Measurements from ENCODE around the gene SDK1. TPM values are rescaled to one million over a fixed set of nuclear protein-coding genes. Genes with fewer than 3 reads are reported as not detected.

The SDK1 gene
- total and polyA plus RNA-seq, 8 donors, result 1.6 to 11.2 (median 6.6) TPM

GRCh38 chr7:4144172-4144701 lies 843.2 kb downstream of the SDK1 start:
- Histone ChIP-seq H3K4me3 (peak overlapping the region in 2 of 4 donors; percentile 23 to 29), H3K9me3 (no peaks in the 10 kb centered on the region), H3K4me1 (peaks cover 0 to 12% (median 5%) of the 10 kb centered on the region in 4 donors), H3K27me3 (peaks cover 0 to 23% (median 0%) of the 10 kb centered on the region in 3 donors), H3K36me3 (peaks cover 0 to 8% (median 0%) of the 10 kb centered on the region in 4 donors), H3K27ac (no peak overlapping the region)
- intact Hi-C loops (cut with DNase I; ENCODE audit: low total_unique reads), result no loop called here
- TF ChIP-seq POLR2AphosphoS5 (IDR thresholded peaks at IDR 0.05), result no peak
- TF ChIP-seq POLR2A (IDR thresholded peaks at IDR 0.05), result no peak
- TF ChIP-seq CTCF (IDR thresholded peaks at IDR 0.05), result no peak
- TF ChIP-seq EP300 (IDR thresholded peaks at IDR 0.05), result no peak
- WGBS, 5 donors, result 31 to 61% (median 48%) methylated on average over 3 to 20 of the region's 20 CpGs
- no peak for DNase-seq

- H3K27me3 ChIP-seq, result peaks cover 0 to 23% (median 0%) of the 10 kb centered on the region in 3 donors
- intact Hi-C loops (cut with DNase I; ENCODE audit: low total_unique reads), result no loop called here
- H3K4me3 ChIP-seq, result peak overlapping the region in 3 of 4 donors; percentile 13 to 29 (median 23)
- DNase-seq, result peak in 1 of 2 donors; percentile 87
- no peak overlapping the region for H3K27ac ChIP-seq
- peaks cover 0 to 8% (median 0%) of the 10 kb centered on the region in 4 donors for H3K36me3 ChIP-seq
- peaks cover 0 to 12% (median 5%) of the 10 kb centered on the region in 4 donors for H3K4me1 ChIP-seq
- H3K9me3 ChIP-seq, result no peaks in the 10 kb centered on the region
- WGBS, 5 donors, result 21 to 29% (median 25%) methylated on average over 17 to 25 of the region's 25 CpGs
- no peak for TF ChIP-seq CTCF (IDR thresholded peaks at IDR 0.05)
- TF ChIP-seq EP300 (IDR thresholded peaks at IDR 0.05), result no peak
- TF ChIP-seq POLR2AphosphoS5 (IDR thresholded peaks at IDR 0.05), result no peak
- TF ChIP-seq POLR2A (IDR thresholded peaks at IDR 0.05), result no peak
Observed at GRCh38 chr7:4144811-4145510, 843.9 kb downstream of the SDK1 start.

- H3K4me1 ChIP-seq, result peaks cover 0 to 12% (median 5%) of the 10 kb centered on the region in 4 donors
- no peak for DNase-seq
- peaks cover 0 to 8% (median 0%) of the 10 kb centered on the region in 4 donors for H3K36me3 ChIP-seq
- no peaks in the 10 kb centered on the region for H3K9me3 ChIP-seq
- TF ChIP-seq CTCF (IDR thresholded peaks at IDR 0.05), result no peak
- no peak for TF ChIP-seq EP300 (IDR thresholded peaks at IDR 0.05)
- no peak for TF ChIP-seq POLR2AphosphoS5 (IDR thresholded peaks at IDR 0.05)
- TF ChIP-seq POLR2A (IDR thresholded peaks at IDR 0.05), result no peak
- intact Hi-C loops (cut with DNase I; ENCODE audit: low total_unique reads), result no loop called here
- H3K4me3 ChIP-seq, result no peak overlapping the region
- H3K27me3 ChIP-seq, result peaks cover 0 to 23% (median 0%) of the 10 kb centered on the region in 3 donors
- no peak overlapping the region for H3K27ac ChIP-seq
- WGBS, 5 donors, result 86 to 94% (median 88%) methylated on average over 10 to 14 of the region's 14 CpGs
Observed at GRCh38 chr7:4145576-4145975, 844.5 kb downstream of the SDK1 start.

DNA sequence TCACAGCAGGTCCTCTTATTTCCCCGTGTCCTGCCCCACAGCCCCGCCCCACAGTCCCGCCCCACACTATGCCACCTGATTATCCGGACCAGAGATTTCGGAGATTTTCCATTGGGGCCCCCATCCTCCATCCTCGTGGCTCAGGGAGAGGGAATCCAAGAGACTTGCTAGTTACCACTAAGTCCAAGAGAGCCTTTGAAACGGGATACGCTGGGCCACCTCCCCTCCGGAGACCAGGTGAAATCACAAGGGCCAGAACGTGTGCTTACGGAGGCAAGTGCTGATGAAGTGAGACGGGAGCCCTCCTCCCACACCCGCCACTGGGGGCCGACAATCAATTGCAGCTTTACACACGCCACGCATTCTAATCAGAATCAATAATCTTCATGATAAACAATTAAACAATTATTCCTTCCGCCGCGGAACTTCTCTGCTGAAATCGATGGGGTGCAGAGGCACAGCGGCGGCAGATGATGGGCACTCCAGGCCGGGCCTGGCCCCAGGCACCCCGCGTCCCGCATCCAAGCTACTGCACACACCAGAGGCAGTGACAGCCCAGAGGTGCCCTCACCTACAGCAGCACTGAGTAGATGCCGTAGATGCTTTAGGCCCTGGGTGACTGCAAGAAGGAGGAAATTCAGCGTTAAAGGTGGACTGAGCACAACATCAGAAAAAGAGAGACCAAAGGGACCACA lies 847.0 kb downstream of the SDK1 start:
- Histone ChIP-seq H3K27me3 (peaks cover 0 to 19% (median 0%) of the 10 kb centered on the region in 3 donors), H3K36me3 (peaks cover 0 to 8% (median 0%) of the 10 kb centered on the region in 4 donors), H3K27ac (no peak overlapping the region), H3K9me3 (no peaks in the 10 kb centered on the region), H3K4me1 (peaks cover 0 to 12% (median 5%) of the 10 kb centered on the region in 4 donors), H3K4me3 (no peak overlapping the region)
- TF ChIP-seq POLR2A (IDR thresholded peaks at IDR 0.05) (no peak), CTCF (IDR thresholded peaks at IDR 0.05) (no peak), EP300 (IDR thresholded peaks at IDR 0.05) (no peak), POLR2AphosphoS5 (IDR thresholded peaks at IDR 0.05) (no peak)
- 77 to 86% (median 80%) methylated on average over 24 to 28 of the region's 28 CpGs for WGBS, 5 donors
- intact Hi-C loops (cut with DNase I; ENCODE audit: low total_unique reads), result no loop called here
- no peak for DNase-seq
